RPMI8226 (cell line): ENCODE results near the gene TEDC1.
A peak's percentile ranks its signal among the peaks of the same experiment; 100 is the strongest.

Experiments
- DNase-seq: peaks from one replicate; pipeline ENCODE4 v3.0.0-alpha.2; 2015

The TEDC1 gene

GRCh38 chr14:105490572-105491365 is at the start of gene TEDC1:
TEDC1 (plus strand) TSS chr14:105491246; CDS start chr14:105491376, 130 bp downstream.
- peak; percentile 98 for DNase-seq

GRCh38 chr14:105442125-105442524 is 48.9 kb upstream of the TEDC1 start:
- no peak for DNase-seq

- DNase-seq = no peak
Measured at GRCh38 chr14:105442834-105443233, 48.2 kb upstream of the TEDC1 start.

GRCh38 chr14:105444859-105445258 is 46.2 kb upstream of the TEDC1 start:
- no peak for DNase-seq

- DNase-seq = no peak
Measured at GRCh38 chr14:105445290-105445689, 45.8 kb upstream of the TEDC1 start.

- DNase-seq = no peak
Measured at GRCh38 chr14:105445901-105446845, 44.9 kb upstream of the TEDC1 start.

- DNase-seq = no peak
Measured at GRCh38 chr14:105446971-105447370, 44.1 kb upstream of the TEDC1 start.

GRCh38 chr14:105447651-105448640 is 43.1 kb upstream of the TEDC1 start:
- no peak for DNase-seq

GRCh38 chr14:105448706-105449111 is 42.3 kb upstream of the TEDC1 start:
- DNase-seq = peak; percentile 51

- DNase-seq = no peak
Measured at GRCh38 chr14:105449276-105450122, 41.5 kb upstream of the TEDC1 start.

- no peak for DNase-seq
Measured at GRCh38 chr14:105450123-105450505, 40.9 kb upstream of the TEDC1 start.

GRCh38 chr14:105450864-105451720 is 40.0 kb upstream of the TEDC1 start:
- no peak for DNase-seq

- no peak for DNase-seq
Measured at GRCh38 chr14:105452963-105453362, 38.1 kb upstream of the TEDC1 start.

- DNase-seq = no peak
Measured at GRCh38 chr14:105453847-105454246, 37.2 kb upstream of the TEDC1 start.

GRCh38 chr14:105455086-105455640 is 35.9 kb upstream of the TEDC1 start:
- DNase-seq = no peak

GRCh38 chr14:105455766-105456660 is 35.0 kb upstream of the TEDC1 start:
- DNase-seq = no peak

- no peak for DNase-seq
Measured at GRCh38 chr14:105456736-105457617, 34.1 kb upstream of the TEDC1 start.

GRCh38 chr14:105458010-105458409 is 33.0 kb upstream of the TEDC1 start:
- no peak for DNase-seq
